Measurements from ENCODE around the gene SRSF9.
"Not testable (repeated sequence)": the region's sequence is repeated elsewhere in the genome, so short reads cannot be mapped to it uniquely, and the experiment has no call there.

Gene SRSF9

GRCh38 chr12:120481022-120481767 lies 11.6 kb upstream of the SRSF9 start:
- no peak for DNase-seq (ENCODE audit: low read depth)

DNA sequence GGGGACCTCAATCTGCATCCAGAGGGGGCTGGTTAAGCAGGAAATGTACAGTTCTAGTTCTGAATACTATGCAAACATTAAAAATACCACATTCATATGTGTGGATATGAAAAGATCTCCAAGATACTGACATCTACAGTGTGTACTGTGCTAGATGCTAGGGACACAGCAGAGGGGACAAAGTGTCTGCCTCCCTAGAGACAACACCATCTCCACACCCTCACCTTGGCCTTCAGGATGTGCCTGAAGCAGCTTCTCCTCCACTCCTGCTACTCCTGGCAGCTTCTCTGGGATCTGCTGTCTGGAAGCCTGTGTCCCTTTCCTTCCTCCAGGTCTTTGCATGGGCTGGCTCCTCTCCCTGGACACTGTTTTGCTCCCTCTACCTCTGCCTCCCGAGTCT lies 10.7 kb upstream of the SRSF9 start:
- no peak for DNase-seq (ENCODE audit: low read depth)

GRCh38 chr12:120479458-120479857 lies 9.9 kb upstream of the SRSF9 start:
- DNase-seq (ENCODE audit: low read depth), result no peak

DNA sequence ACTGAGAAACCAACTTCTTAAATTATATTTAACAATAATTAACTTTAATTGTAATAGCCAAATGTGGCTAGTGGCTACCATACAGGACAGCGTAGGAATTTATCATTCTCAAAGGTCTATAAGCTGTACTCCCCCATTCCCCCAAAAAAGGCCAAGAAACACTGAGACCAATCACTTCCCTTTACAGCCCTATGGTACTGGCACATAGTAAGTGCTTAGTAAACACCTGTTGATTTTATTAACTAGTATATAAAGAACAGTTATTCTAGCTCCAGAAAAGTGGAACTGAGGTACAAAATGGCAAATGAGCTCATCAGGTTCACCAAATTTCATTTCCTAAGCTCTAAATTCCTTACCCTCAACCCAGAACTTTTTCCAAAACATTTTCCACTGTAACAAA lies 6.1 kb upstream of the SRSF9 start:
- no peak for DNase-seq (ENCODE audit: low read depth)

GRCh38 chr12:120474616-120474960 lies 5.0 kb upstream of the SRSF9 start:
- DNase-seq (ENCODE audit: low read depth), result no peak

- DNase-seq (ENCODE audit: low read depth), result no peak
Observed at GRCh38 chr12:120473807-120474615, 4.5 kb upstream of the SRSF9 start.

- DNase-seq (ENCODE audit: low read depth), result no peak
Observed at GRCh38 chr12:120472521-120472920, 3.0 kb upstream of the SRSF9 start.

DNA sequence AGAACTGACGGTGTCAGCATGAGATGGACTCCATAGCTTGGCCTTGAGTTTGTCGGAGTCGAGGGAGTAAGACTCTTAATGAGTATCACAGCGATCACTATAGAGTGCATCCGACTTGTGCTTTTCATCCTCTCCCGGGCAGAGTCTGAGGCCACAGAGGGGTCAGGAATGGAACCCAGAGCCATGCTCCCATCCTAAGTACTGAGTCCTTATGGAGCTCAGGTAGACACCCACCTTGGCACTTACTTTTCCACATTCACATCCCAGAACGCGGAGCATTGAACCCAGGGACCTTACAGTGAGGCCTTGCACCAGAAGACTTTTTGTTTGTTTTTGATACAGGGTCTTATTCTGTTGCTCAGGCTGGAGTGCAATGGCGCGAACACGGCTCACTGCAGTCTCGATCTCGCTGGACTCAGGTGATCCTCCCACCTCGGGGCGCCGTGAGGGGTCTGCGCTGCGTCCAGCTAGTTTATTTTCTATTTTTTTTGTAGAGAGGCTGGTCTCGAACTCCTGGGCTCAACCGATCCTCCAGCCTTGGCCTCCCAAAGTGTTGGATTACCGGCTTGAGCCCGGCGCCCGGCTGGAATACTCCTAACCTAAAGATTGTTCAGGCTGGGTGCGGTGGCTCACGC lies 719 bp upstream of the SRSF9 start:
- DNase-seq (ENCODE audit: low read depth), result no peak

DNA sequence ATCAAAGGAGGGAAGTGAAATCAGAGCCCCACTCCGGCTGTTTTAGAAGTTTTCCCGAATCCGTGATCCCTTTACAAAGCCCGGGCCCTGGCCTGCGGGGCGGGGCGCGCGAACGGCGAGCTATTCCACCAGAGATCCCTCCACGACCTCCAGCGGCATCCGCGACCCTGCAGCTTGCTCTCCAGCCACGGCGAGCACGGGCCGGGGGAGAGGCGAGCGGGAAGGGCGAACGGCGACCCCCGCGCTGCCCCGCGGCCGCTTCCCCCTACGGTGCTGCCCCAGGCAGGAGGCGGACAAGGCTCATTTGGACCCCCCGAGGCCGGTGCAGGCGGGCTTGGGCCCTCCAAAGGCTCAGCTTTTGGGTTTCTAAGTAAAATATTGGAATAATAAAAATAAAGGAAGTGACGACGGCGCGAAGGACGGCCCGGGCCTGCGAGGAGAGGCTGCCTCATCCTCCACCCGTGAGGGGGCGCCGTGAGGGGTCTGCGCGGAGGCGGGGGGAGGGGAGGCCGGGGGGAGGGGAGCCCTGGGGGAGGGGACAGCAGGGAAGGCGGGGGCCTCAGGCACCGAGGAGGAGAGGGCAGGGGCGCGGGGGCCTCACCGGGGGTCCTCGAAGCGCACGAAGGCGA lies 613 bp downstream of the SRSF9 start:
- no peak for DNase-seq (ENCODE audit: low read depth)

GRCh38 chr12:120468325-120468820 lies 1.2 kb downstream of the SRSF9 start:
- no peak for DNase-seq (ENCODE audit: low read depth)

DNA sequence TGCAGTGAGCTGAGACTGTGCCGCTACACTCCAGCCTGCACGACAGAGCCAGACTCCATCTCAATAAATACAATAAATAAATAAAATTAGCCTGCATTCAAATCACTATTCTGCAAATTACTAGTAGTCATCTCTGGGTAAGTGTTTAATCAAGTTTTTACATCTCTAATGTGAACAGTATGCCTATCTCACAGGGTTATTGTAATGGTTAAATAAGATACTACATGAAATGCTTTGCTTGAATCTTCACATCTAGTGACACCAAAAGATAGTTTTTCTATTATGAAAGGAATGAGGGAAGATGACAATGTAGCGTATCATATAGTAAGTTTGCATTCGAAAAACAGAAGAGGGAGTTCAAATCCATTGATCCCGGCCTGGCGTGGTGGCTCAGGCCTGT lies 2.1 kb downstream of the SRSF9 start:
- DNase-seq (ENCODE audit: low read depth), result no peak

DNA sequence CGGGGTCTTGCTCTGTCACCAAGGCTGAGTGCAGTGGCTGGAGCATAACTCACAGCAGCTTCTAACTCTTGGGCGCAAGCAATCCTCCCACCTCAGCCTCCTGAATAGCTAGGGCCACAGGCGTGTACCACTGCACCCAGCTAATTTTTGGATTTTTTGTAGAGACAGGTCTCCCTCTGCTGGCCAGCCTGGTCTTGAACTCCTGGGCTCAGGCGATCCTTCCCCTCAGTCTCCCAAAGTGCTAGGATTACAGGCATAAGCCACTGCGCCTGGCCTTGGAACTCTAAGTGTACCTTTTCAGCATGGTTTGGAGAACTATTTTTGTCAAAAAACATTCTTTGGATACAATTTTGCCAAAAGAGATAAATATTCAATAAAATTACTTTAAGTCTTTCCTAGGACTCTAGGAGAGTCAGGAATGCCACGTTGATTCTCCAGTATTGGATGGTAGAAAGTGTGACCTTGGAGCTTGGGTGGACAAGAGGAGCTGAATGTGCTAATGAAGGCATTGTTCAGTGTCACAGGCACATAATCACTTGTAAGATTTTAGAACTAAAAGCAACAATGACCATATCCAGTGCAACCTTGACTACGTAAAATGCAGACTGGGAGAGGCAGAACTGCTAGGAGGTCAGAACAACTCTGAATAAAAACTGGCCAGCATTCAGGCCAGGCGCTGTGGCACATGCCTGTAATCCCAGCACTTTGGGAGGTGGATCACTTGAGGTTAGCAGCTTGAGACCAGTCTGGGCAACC lies 2.8 kb downstream of the SRSF9 start:
- DNase-seq (ENCODE audit: low read depth), result no peak

DNA sequence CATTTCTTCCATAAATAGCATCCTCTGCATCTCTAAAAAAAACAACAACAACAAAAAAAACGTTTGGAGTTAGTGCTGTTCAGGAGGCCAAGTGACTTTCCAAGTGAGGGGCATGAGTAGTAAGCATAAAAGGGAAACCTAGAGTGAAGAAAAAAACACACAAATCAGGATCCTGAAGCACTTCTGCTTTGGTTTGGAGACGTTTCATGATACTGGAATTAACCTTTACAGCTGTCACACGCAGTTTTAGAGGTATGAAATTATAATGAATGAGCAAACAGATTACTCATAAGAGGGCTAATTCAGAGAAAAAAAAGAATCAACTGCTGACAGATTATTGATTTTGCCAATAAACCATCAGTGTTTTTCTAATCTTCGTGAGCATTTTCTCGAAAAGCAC lies 3.8 kb downstream of the SRSF9 start:
- no peak for DNase-seq (ENCODE audit: low read depth)

GRCh38 chr12:120463712-120464111 lies 5.8 kb downstream of the SRSF9 start:
- no peak for DNase-seq (ENCODE audit: low read depth)

DNA sequence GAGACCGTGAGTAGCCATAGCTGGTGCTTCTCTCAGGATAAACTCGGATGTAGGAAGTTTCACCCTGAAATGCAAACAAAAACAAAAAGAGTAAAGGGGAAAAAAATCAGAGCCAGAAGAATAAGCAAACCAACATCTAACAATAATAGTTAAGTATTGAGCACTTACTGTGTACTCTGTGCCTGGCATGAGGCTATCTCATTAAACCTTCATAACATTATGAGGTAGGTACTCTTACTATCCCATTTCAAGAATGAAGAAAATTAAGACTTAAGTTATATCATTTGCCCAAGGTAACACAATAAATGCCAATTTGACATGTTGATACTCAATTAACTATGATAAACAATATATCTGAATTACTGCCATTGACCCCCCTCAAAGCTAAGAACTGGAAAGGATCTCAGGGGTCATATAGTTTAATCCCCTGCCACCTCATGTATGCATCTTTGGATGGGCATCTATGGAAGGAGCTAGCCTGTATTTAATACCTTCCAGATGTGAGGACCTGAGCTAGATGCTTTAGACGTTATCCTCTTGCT lies 7.4 kb downstream of the SRSF9 start:
- DNase-seq (ENCODE audit: low read depth), result no peak

DNA sequence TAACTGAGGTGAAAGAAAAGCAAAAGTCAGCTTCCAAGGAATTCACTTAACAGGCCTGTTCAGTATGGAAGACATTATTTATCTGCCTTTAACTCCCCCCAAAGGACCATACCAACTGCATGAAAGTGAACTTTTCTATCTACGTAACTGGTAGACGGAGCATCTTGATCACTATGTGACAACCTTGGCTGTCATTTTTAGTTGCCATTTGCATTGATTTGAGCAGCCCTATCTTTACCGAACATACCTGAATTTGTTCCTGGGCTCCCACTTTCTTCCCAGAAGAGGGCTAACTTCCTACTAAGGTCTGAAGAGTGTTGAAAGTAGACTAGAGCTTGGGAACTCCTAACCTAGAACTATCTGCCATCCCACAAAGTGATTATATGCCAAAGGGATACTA lies 9.4 kb downstream of the SRSF9 start:
- no peak for DNase-seq (ENCODE audit: low read depth)

DNA sequence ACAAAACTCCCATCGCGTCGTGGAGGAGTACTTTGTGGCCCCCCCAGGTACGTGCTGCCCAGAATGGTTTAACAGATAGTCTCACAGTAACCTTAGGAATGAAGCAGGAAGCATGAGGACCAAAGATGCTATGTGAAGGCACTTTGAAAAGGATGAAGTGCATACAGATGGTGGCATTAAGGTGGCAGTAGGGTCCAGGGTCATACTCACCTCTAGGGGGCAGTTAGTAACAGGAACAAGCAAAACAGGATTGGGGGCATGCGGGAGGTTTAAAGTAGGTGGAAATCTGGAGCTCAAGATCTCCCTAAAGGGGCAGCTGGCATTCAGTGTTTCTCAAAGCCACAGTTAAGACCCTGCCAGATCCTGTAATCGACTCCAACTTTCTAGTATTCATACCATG lies 12.4 kb downstream of the SRSF9 start:
- no peak for DNase-seq (ENCODE audit: low read depth)

DNA sequence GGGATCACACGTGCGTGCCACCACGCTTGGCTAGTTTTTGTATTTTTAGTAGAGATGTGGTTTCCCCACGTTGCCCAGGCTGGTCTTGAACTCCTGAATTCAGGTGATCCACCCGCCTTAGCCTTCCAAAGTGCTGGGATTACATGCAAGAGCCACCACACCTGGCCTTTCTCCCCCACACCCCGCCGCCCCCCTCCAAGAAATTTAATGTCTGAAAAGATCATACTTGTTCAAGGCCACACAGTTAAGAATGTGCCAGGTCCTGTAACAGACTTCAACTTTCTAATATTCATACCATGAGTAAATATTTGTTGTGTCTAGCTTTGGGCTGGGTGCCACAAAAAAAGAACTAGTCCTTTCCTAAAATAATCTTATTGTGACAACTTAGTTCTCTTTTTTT lies 14.2 kb downstream of the SRSF9 start:
- DNase-seq (ENCODE audit: low read depth), result no peak

- no peak for DNase-seq (ENCODE audit: low read depth)
Observed at GRCh38 chr12:120453977-120454376, 15.6 kb downstream of the SRSF9 start.

DNA sequence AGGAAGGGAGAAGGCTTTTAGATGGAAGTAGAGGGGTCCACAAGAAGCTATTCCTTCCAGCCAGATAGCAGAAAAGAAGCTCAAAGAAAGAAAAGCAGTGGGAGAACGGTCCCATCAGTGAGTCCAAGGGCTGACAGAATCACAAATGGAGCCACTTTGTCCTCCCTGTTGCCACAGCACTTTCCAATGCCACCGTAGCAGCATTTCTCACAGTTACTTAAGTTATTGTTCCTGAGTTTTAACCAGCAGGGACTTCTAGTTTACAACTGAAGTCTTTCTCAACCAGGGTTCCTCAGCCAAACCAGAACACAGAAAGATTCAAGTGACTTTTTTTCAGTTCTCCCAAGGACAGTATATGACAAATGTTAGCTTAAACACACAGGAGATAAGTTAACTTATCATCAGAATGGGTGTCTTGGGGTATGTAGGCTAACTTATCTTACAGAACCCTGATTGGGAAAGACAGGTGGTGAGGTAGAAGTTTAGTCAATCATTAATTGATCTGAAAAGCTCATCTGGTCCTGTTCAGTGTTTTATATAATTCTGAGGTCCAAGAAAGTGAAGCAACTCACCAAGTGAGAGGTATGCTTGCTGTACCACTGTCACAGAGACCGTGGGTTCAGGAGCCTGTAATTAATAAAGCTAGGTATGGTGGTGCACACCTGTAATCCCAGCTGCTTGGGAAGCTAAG lies 16.3 kb downstream of the SRSF9 start:
- DNase-seq (ENCODE audit: low read depth), result no peak

GRCh38 chr12:120452524-120452923 lies 17.0 kb downstream of the SRSF9 start:
- DNase-seq (ENCODE audit: low read depth), result not testable (repeated sequence)
